Stimulated activated CD4-positive, alpha-beta T cell treated with anti-CD3 and anti-CD28 coated beads, Interleukin-4, amount 100 ng/mL, for 24 hours (primary cell): Measurements from ENCODE around the gene RHBDD3.

Source experiments
- DNase-seq: peaks from one replicate; pipeline ENCODE4 v3.0.0-alpha.2; 2020

RHBDD3 gene

DNA sequence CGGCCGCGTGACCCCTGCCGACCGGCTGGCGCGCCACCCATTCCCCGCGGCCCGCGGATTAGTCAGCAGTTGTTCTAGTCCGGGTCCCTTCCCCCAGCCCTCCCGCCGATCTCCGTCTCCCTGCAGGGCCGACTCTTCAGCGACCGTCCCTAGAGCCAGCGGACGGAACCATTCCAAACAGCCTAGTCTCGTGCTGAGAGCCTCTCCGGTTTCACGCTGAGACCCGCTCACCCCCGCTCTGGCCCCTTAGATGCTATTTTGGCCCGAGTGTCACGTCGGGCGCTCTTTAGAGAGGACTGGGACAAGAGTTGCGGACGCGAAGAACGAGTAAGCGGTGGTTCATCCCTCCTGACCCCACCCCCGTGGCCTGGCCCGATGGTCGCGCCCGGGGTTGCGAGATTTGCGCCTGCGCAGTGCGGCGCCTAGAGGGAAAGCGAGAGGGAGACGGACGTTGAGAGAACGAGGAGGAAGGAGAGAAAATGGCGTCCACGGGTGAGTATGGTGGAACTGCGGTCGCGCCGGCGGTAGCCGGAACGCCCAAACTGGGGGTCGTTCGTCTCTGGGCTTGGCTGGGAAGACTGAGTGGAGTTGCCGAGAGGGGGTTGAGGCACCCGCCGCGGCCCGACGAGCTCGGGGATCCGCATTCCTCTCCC is at the start of gene RHBDD3, which contains the start of gene EWSR1:
Gene RHBDD3 (minus strand): TSS at position 124 of the 653 bp plus-strand sequence. CDS start 2,355 bp downstream, outside the sequence.
Gene EWSR1 (plus strand): TSS at position 411 of the 653 bp plus-strand sequence. CDS start 69 bp downstream, at position 480.
- peak; percentile 96 for DNase-seq

DNA sequence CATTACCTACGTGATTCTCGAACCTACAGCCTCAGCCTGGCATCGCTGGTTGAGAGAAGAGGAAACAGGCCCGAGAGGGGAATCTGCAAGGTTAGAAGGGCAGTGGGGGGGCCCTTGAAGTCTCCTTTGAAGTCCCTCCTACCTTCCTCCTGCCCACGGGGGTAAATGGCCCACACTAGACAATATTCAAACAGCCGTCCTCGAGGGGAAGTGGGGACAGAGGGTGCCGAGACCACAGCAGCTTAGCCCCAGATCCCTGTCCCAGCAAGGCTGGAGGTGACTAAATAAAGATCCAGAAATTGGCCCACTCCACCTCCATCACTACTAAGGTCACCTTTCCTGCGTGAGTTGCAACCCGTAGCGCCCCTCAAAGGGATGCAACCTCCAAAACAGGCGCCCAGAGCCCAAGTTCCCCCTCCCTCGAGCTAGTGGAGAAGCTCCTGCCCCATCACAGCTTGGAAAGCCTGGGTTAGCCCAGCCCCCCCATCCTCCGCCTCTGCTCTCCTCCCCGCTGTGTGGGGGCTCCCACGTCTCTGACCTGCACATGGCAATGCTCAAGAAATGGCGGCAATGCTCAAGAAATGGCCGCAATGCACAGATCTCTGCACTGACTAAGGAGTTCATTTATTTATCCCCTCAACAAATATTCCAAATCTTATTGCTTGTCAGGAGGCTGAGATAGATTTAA is 48.5 kb upstream of the RHBDD3 start:
- no peak for DNase-seq

DNA sequence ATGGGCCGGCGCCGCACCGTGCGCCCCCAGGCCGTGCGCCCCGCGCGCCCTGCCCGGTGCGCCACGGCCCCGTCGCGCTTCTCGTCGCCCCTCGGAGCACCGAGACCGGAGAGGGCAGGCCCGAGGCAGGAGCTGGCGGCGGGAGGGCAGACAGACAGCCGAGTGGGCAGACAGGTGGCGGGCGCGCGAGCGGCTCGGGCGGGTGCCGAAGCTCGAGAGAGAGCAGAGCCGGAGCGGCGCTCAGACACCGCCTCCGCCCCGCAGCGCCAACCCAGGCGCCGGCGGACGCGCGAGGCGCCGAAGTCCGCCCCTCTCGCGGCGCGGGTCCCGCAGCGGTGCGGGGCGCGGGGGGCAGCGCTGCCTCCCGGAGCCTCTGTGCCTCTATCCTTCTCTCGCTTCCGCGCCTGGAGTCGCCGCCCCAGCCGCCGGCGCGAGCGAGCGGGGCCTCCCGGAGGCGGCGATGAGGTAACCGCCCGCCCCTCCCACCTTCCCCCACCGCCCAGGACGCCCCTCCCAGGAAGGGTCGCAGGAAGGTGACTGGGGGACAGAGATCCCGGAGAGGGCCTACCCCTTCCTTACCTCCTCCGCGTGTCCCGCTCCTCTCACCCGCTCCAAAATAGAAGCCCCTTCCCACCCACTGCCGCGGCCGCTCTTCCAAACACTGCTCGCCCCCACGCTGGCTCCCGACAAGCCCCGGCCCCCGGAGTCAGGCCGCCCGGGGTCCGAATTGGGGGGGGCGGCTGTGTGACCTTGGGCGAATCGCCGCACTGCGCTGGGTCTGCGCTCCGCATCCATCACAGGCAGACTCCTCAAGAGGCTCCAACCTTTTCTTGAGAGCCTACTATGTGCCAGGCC is 47.7 kb upstream of the RHBDD3 start, which contains the start of gene RASL10A:
Gene RASL10A (minus strand): TSS at position 412 of the 855 bp plus-strand sequence. CDS start 451 bp downstream, outside the sequence.
- DNase-seq: no peak

DNA sequence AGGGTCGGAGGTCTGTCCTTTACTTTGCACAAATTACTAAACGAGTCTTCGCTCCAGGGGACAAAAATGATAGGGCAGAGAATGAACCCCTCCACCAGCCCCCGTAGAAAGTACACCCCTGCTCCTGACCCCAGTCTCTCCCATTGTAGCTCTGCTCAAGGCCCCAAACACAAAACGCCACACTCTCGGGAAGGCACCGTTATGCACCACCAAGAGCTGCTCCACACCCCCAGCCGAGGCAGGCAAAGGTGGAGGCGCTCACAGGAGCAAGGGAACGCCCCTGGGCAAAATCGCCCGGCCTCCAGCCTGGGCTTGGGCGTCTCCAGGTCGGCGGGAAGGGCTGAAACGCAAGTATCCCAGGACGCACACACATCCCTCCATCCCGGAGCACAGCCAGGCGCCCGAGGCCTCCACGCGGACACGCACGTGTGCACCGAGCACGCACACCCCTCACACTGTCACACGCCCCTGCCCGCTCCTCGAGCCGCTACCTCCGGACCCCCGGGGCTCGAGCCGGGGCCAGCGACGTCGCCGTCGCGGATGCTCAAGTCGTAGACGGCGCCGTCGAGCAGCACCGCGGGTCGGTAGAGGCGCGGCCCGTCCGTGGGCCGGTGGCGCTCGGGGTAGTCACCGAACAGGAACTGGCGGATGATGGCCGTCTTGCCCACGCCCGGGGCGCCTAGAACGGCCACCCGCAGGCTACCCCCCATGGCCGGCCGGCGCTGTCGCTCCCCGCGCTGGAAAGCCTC is 46.9 kb upstream of the RHBDD3 start:
- DNase-seq: no peak

DNA sequence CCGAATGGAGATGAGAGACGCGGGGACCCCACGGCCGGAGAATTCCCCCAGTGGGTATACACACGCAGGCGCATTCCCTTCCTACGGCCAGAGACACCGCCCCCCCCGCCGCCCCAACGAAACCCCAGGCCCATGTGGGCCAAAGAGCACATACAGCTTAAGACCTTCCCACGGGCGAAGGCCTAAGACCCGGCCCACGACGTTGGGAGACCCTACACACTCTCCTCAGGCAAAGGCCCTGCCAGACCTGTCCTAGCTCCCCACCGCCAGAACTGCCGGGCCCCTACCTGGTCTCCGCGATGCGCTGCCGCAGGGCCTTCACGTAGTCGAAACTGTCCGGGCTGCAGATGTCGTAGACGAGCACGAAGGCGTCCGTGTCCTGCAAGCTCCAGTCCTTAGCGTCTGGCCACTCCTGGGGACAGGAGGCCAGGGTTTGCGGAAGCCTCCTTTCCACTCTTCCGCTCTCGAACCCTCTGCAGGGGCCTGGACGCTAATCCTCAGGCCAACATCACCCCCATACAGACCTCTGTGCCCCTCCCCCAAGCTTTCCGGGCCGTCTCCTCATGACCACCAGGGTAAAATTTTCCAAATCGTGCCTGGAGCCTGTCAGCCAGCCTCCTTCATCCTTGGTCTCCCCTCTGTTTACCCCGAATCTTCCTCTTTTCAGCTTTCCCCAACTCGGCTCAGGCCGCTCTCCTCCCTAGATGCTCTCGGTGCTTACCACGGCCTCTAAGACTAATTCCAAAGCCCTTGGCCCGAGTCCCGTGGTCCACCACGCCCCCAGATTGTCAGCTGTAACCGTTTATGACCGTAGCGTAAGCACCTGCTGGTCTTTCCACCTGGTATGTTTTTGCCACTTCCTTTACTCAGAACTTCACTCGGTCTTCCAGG is 46.0 kb upstream of the RHBDD3 start:
- DNase-seq: no peak

DNA sequence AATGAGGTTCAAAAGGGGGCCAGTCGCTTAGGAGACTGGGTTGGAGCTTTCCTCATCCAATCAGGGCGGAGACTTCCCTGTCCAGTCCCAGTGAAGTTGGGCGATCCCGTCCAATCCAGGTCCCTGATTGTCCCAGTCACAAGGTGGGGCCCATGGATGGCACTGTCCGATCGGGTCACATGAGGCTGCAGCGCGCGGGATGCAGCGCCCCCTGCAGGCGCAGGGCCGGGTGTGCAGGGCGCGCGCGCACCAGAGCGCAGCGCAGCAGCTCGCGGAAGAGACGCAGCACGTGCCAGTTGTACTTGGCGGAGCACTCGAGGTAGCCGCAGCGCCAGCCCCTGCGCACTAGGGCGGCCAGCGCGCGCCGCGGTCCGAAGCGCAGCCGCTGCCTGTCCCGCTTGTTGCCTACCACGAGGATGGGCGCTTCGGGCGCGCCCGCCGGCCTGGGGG is 45.4 kb upstream of the RHBDD3 start:
- no peak for DNase-seq

DNA sequence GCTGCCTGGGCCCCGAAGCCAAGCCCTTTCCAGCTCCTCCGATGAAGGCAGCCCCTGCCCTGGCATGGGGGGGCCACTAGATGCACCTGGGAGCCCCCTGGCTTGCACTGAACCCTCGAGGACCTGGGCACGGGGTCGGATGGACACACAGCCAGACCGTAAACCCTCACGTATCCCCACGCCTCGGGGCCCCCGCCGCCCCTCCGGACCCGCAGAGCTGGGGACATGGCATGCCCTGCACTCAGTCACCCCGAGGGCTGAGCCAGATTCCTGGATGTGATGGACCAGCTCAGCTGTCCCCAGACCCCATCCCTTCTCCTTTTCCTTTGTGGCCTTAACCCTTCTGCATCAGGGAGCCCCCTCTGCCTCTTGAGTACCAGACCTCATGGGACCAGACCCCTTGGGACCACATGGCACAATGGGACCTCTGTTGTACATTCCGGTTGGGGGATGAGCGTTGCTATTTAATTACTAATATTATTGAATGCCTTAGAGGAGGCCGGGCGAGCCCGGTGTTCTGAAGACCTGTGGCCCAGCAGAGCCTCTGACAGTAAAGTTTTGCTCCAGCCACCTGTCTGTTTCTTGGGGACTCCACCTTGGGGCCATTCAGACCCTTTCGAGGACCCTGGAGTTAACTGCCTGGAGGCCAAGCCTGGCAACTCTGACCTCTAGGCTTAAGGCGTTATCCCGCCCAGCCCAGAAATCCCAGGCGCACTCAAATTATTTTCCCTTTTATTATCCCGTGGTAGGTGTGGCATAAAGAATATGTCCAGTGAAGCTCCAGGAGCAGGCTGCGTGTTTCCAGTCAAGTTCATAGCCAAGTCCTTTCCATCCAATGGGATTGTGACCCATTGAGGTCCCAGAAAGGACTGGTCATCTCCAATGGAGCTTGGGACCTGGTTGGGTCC is 44.7 kb upstream of the RHBDD3 start:
- no peak for DNase-seq

DNA sequence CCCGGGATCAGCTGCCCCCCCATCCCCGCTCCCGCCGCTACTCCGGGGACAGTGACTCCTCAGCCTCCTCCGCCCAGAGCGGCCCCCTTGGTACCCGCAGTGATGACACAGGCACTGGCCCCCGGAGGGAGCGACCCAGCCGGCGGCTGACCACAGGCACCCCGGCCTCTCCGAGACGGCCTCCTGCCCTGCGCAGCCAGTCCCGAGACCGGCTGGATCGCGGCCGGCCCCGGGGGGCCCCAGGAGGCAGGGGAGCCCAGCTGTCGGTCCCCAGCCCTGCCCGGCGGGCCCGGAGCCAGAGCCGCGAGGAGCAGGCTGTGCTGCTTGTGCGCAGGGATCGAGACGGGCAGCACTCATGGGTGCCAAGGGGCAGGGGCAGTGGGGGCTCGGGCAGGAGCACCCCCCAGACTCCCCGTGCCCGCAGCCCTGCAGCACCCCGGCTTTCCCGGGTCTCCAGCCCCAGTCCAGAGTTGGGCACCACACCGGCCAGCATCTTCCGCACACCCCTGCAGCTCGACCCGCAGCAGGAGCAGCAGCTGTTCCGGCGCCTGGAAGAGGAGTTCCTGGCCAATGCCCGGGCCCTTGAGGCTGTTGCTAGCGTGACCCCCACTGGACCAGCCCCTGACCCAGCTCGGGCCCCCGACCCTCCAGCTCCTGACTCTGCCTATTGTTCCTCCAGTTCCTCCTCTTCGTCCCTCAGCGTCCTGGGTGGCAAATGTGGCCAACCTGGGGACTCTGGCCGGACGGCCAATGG is 43.9 kb upstream of the RHBDD3 start:
- no peak for DNase-seq

DNA sequence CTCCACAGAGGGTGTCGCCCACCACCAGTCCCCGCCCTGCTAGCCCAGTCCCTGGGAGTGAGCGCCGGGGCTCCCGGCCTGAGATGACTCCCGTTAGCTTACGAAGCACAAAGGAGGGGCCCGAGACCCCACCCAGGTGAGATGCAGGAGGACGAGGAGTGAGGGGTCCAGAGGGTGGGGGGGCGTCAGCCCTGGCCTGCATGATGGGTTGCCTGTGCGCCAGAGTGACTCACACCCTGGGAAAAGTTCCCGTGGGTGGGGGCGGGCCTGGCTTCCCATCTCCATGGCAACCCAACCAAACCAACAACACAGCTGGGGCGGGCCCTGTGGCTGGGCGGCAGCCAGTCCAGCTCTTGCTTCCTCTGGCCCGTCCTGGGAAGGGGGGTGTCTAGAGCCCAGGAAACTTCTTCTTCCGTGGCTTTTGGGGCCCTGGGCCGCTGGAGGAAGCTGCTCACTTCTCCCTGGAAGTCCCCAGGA is 43.1 kb upstream of the RHBDD3 start:
- DNase-seq: peak; percentile 75

DNA sequence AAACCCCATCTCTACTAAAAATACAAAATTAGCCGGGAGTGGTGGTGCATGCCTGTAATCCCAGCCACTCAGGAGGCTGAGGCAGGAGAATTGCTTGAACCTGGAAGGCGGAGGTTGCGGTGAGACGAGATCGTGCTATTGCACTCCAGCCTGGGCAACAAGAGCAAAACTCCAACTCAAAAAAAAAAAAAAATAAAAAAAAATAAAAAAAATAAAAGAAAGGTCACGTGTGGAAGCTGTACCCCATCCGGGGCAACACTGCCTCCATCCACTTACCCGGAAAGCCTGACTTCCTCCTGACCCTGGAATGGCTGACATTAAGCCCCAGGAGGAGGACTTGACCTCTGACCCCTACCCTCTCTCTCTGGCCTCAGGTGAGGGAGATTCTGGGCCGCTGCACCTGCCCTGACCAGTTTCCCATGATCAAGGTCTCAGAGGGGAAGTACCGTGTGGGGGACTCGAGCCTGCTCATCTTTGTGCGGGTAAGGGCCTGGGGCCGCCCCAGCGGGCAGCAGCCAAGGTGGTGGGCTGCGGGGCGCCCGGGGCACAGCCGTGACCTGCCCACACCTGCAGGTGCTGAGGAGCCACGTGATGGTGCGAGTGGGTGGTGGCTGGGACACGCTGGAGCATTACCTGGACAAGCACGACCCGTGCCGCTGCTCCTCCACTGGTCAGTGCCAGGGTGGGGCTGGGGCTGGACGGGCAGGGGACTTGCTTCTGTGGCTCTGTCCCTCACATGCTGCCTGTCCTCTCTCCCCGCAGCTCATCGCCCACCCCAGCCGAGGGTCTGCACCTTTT is 42.5 kb upstream of the RHBDD3 start:
- no peak for DNase-seq

DNA sequence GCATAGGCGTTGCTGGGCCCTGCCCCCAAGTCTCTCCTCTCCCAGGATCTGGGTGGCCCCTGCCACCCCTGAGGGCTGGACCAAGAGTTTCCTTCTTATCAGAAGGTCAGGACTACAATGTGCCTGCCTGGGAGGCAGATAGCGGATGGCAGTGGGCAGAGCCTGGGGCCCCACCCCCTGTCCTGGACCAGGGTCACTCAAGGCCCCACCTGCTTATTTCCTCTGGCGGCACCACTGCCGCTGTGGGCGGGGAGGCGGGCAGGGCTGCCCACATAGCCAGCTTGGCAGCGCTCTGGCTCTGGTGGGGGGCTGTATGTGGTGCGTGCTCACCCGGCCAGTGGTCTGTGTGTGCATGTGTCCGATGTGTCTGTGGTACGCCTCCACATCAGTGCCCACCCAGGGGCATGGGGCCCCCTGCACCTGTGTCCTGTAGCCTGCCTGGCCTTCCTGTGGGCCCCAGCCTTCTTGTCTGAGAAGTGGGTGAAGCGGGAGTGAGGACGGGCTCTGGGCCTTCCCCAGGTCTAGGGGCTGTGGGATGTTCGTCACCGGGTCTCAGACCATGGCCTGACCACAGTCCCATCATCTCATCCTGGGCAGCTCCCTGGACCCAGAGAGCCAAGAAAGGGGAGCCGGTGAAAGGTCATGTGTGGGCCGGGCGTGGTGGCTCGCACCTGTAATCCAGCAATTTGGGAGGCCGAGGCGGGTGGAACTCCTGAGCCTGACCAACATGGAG is 41.7 kb upstream of the RHBDD3 start:
- DNase-seq: no peak

DNA sequence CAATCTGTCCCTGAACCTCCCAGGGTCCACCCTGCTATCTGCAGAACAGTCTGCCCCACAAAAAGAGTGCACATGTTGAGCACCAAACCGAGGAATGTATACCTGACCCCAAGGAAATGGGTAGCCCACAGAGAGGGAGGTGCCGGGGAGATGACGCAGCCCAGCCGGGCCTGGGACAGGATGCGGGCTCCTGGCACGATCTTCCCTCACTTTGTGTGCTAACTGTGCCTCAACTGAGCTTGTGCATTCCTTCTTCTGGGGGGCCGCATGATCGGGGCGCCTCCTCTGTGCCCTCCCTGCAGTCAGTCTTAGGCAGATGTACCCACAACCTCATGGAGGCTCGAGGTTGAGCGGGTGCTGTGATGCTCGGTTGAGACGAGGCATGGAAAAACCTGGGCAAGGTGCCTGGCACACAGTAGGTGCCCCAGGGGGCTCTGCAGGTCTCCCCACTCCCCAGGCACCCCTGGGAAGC is 41.0 kb upstream of the RHBDD3 start:
- no peak for DNase-seq

DNA sequence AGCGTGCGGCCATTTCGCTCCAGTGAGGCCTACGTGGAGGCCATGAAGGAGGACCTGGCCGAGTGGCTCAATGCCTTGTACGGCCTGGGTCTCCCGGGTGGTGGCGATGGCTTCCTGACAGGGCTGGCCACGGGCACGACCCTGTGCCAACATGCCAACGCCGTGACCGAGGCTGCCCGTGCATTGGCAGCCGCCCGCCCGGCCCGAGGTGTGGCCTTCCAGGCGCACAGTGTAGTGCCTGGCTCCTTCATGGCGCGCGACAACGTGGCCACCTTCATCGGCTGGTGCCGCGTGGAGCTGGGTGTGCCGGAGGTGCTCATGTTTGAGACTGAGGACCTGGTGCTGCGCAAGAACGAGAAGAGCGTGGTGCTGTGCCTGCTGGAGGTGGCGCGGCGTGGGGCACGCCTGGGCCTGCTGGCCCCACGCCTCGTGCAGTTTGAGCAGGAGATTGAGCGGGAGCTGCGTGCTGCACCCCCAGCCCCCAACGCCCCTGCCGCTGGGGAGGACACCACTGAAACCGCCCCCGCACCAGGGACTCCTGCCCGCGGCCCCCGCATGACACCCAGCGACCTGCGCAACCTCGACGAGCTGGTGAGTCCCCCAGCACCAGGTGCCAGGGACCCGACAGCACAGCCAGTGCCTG is 40.5 kb upstream of the RHBDD3 start:
- DNase-seq: no peak

DNA sequence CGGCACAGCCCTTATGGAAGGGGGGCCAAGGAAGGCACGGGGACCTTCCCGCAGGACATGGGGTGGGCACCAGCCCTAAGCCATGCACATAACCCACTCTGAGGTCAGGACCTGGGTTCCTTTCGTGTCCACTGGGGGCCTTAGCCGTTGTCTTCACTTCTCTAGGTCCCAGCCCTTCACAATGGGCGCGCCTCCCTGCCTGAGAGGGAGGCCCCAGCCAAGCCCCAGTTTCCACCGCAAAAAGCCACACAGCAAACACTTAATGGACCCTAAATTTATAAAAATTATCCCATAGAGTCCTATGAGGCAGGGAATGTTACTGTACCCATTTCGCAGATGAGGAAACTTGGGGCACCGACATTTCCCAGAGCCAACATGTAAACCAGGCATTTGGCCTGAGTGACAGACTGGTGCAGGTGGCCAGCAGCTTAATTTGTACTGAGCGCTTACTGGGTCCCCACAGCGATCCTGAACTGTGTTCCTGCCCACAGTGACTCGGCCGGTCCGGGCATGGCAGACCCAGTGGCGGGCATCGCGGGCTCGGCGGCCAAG is 39.9 kb upstream of the RHBDD3 start:
- DNase-seq: no peak

DNA sequence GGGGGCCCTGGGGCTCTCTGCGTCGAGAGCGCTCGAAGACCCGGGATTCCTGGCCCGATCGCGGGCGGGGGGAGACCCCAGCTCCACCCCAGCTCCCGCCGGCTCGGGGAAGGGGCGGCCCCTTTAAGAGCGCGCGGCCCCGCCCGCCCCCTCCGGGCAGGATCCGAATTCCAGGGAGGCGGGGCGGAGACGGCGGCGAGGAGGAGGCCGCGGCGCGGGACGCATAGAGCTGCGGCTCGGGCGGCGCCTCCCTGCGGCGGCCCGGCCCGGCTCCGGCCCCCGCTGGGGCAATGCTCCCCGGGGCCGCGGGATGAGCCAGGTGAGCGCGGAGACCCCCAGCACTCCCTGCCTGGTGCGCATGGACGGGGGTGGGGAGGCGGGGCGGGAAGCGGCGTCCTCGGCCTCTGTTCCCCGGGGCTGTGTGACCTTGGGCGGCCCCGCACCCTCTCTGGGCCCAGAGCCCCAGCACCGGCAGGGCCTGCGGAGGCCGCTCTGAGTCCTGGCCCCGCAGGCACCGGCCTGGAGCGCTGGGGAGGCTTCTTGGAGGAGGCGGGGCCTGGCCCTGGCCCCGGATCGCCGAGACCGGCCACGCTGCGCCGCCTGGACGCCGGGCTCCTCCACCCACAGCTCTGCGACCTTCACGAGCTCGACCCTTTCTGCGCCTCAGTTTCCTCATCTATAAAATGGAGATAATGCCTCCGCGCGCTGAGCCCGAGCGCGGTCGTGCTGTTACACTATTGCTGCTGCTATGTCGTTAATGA is 39.2 kb upstream of the RHBDD3 start:
- DNase-seq: peak; percentile 41
